ENCODE measurements around the gene PJA1.

The PJA1 gene

GRCh38 chrX:69170319-69170718 lies 5.1 kb upstream of the PJA1 start:
- DNase-seq (ENCODE audit: low spot score), result no peak

- no peak for DNase-seq (ENCODE audit: low spot score)
Measured at GRCh38 chrX:69163936-69164741, 1.1 kb downstream of the PJA1 start.

- DNase-seq (ENCODE audit: low spot score), result no peak
Measured at GRCh38 chrX:69162361-69162865, 2.8 kb downstream of the PJA1 start.

- DNase-seq (ENCODE audit: low spot score), result no peak
Measured at GRCh38 chrX:69161786-69162349, 3.4 kb downstream of the PJA1 start.

GRCh38 chrX:69161371-69161770 lies 3.9 kb downstream of the PJA1 start:
- no peak for DNase-seq (ENCODE audit: low spot score)

- peak; percentile 43 for DNase-seq (ENCODE audit: low spot score)
Measured at GRCh38 chrX:69158166-69158980, 6.9 kb downstream of the PJA1 start.

- DNase-seq (ENCODE audit: low spot score), result no peak
Measured at GRCh38 chrX:69156638-69157037, 8.6 kb downstream of the PJA1 start.

GRCh38 chrX:69155786-69156520 lies 9.3 kb downstream of the PJA1 start:
- no peak for DNase-seq (ENCODE audit: low spot score)

GRCh38 chrX:69154051-69154450 lies 11.2 kb downstream of the PJA1 start:
- DNase-seq (ENCODE audit: low spot score), result no peak

- no peak for DNase-seq (ENCODE audit: low spot score)
Measured at GRCh38 chrX:69153060-69153730, 12.1 kb downstream of the PJA1 start.

- DNase-seq (ENCODE audit: low spot score), result no peak
Measured at GRCh38 chrX:69152417-69152841, 12.8 kb downstream of the PJA1 start.

GRCh38 chrX:69151866-69152284 lies 13.4 kb downstream of the PJA1 start:
- DNase-seq (ENCODE audit: low spot score), result no peak

GRCh38 chrX:69150281-69150960 lies 14.8 kb downstream of the PJA1 start:
- no peak for DNase-seq (ENCODE audit: low spot score)

- DNase-seq (ENCODE audit: low spot score), result no peak
Measured at GRCh38 chrX:69149466-69150280, 15.6 kb downstream of the PJA1 start.

- no peak for DNase-seq (ENCODE audit: low spot score)
Measured at GRCh38 chrX:69148946-69149345, 16.3 kb downstream of the PJA1 start.

GRCh38 chrX:69146739-69147138 lies 18.5 kb downstream of the PJA1 start:
- no peak for DNase-seq (ENCODE audit: low spot score)

- DNase-seq (ENCODE audit: low spot score), result no peak
Measured at GRCh38 chrX:69145714-69146113, 19.5 kb downstream of the PJA1 start.

- no peak for DNase-seq (ENCODE audit: low spot score)
Measured at GRCh38 chrX:69144838-69145680, 20.2 kb downstream of the PJA1 start.

GRCh38 chrX:69143530-69143929 lies 21.7 kb downstream of the PJA1 start:
- no peak for DNase-seq (ENCODE audit: low spot score)

All from HuH-7 (cell line).